ENCODE data around the gene RPS10.

The RPS10 gene

GRCh38 chr6:34425498-34426410 is at the start of gene RPS10:
Gene RPS10, minus strand, starts transcription at chr6:34426069. Its CDS starts 848 bp downstream, at chr6:34425221.
- peak; percentile 99 for DNase-seq (ENCODE audit: low spot score)

DNA sequence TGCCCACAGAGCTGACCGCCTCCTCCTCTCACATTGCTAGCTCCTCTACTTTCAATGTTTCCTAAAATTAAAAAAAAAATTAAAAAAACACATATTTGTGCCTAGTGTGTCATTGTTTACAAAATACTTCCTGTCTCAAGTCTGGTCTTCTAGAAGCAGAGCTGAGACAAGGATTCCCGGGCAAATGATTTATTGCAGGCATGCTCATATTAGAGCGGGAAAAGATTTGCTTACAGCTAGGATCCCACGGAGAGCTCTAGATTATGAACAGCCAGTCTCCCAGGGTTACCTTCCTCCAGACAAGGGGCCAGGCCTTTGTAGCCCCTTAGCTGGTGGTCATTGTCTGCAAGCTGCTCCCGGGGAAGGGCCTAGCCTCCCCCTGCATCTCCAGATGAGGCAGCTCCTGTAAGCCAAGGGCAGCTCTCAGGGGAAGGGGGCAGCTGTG is 49.4 kb upstream of the RPS10 start:
- no peak for DNase-seq (ENCODE audit: low spot score)

GRCh38 chr6:34474754-34475153 is 48.9 kb upstream of the RPS10 start:
- DNase-seq (ENCODE audit: low spot score) = no peak

DNA sequence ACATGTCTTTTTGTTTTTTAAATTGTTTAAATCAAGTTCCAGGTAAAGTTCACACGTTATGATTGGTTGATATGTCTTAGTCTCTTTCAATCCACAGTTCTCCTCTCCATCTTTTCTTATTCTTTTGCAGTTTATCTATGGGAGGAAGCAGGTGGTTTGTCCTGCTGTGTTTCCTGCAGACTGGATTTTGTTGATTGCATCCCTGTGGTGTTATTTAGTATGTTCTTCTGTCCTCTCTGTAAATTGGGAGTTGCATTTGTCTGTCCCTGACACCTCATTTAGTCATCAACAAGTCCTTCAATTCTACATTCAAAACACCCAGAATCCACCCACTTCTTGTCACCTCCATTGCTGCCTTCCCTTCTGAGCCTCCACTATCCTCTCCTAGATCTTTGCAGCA is 48.1 kb upstream of the RPS10 start:
- DNase-seq (ENCODE audit: low spot score) = no peak

DNA sequence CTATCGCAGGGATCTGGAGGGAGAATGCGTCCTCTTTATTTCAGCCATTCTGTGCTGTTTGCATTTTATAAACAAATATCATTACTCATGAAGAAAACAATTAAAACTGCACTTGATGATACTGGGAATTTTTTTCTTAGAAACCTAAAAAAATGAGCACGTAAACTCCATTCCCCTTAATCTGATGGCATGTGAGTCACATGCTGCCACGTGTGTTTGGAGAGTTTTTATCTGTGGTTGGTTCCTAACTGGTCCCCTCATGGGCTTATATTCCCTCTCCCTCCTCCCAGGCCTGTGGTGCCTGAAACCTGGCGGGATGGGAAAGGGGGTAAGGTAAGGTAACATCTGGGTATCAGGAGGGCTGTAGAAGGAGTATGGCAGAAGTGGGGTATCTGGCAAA is 46.6 kb upstream of the RPS10 start:
- no peak for DNase-seq (ENCODE audit: low spot score)

- DNase-seq (ENCODE audit: low spot score) = no peak
Measured at GRCh38 chr6:34469499-34469898, 43.6 kb upstream of the RPS10 start.

DNA sequence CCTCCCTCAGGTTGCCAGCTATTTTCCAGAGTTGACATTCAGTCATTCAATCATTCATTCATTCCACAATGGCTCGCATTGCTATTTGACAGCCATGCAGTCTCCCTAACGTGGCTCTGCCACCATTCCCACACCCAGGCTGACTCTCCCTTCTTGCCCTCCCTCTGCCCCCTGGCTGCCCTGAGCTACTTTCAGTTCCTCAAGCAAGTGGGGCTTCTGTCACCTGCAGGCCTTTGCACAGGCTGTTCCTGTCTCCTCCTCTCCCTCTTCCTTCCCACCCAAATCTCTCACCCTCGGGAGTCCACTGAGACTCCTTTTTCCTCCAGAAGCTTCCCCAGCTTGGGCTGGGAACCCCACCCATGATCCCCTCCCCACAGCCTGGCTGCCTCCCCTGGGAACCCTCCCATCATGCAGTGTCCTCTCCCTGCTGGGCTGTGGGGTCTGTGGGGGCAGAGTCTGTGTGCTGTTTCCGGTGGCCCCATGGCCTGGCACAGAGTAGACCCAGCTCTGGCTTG is 42.6 kb upstream of the RPS10 start:
- no peak for DNase-seq (ENCODE audit: low spot score)

DNA sequence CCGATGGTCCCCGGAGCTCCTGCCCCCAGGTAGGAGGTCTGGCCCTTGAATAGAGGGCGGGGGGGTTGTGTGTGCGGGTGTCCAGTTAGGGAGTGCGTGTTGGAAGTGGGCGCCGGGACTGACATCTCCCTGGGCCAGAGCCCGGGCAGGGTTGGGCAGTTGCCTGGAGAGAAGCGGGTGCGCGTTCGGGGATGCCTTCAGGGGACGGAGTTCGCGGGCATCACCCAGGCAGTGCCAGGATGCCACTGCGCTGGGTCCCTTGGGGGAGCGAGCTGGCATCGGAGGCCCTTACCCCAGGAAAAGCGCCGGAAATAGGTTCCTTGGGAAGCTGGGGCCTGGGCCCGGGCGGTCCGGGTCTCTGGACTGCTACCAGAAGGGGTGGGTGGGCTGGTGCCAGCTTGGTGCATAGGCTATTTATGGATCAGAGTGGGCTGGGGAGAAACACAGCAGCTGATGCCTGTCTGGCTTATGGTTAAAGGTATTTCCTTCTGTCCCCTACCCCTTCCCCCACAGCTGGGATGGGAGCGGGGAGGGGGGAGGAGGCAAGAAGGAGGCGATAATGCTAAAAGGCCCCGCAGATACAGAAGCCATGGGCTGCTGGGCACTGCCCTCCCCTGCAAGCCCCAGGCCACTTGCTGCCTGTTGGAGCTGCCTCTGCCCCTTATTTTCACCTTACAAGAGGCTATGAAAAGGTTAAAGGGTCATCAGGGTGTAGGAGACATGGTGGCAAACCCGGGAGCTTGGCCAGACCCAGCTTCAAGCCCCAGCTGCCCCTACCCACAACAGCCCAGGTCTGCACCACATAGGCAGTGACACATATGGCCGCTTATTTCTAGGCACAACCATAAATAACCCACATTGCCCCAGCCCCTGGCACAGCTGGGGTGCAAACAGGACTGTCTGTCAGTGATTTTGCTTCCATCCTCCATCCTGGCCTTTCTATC is 40.6 kb upstream of the RPS10 start:
- no peak for DNase-seq (ENCODE audit: low spot score)

- no peak for DNase-seq (ENCODE audit: low spot score)
Measured at GRCh38 chr6:34465531-34466241, 39.8 kb upstream of the RPS10 start, which contains the start of gene PACSIN1. Gene PACSIN1, plus strand, starts transcription at chr6:34466076. Its CDS starts 60,230 bp downstream, at chr6:34526306.

GRCh38 chr6:34463849-34464248 is 38.0 kb upstream of the RPS10 start:
- no peak for DNase-seq (ENCODE audit: low spot score)

DNA sequence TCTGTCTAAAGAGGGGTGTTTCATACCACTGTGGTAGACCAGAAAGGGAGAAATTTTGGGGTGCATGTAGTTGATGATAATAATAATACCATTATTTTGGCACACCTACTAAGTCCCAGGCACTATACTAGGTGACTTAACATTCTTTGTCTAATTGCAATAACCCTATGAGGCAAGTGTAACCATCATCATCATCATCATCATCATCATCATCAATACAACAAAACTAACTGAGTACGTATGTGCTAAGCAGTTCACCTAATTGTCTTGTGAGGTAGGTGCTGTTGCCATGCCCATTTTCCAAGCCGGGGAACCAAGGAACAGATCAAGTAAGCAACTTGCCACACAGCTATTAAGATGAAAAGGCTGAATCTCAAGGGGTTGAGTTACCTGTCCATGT is 37.4 kb upstream of the RPS10 start:
- no peak for DNase-seq (ENCODE audit: low spot score)

GRCh38 chr6:34462551-34462971 is 36.7 kb upstream of the RPS10 start:
- DNase-seq (ENCODE audit: low spot score) = peak; percentile 57

DNA sequence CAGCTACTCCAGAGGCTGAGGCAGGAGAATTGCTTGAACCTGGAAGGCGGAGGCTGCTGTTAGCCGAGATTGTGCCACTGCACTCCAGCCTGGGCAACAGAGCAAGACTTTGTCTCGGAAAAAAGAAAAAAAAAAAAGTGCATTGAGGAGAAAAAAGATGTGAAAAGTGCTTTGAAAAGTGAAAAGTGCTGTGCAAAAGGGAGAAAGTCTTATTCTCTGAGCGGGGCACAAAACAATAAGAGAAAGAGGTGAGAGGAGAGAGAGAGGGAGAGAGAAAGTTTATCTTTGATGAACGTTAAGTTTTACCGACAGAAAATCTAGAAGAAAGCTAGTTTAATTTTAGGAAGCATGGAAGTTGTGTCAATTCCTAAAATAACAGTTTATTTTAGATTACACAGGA is 36.1 kb upstream of the RPS10 start:
- no peak for DNase-seq (ENCODE audit: low spot score)

DNA sequence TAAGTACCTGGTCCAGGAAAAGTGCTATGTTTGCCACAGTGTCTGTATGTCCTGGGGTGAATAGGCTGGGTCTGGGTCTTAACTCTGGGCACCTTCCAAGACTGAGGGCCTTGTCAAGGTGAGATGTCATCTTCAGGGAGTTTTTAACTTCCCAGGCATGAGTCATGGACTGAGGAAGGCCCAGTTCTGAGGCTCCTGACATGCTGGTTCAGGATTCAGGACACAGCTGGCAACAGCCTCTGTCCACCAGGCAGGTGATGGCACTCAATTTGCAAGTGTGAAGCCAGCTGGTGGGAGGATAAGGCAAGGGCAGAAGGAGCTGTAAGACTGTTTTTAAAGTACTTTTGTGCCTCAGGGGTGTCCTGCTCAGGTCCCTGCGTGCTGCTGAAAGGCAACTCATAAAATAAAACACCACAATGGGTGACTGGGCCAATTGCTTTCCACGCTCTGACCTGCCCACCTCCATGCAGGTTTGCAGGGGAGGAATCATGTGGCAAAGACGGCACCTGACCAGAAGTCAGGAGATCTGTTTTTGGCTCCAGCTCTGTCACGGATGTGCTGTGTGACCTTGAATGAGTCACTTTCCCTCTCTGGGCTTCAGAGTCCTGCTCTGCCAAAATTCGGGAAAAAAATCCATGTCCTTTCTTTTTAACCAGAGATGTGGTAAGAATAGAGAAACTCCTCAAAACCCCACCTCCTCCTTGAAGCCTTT is 35.1 kb upstream of the RPS10 start:
- no peak for DNase-seq (ENCODE audit: low spot score)

- peak; percentile 41 for DNase-seq (ENCODE audit: low spot score)
Measured at GRCh38 chr6:34459899-34460593, 34.2 kb upstream of the RPS10 start.

- DNase-seq (ENCODE audit: low spot score) = no peak
Measured at GRCh38 chr6:34457742-34458735, 32.2 kb upstream of the RPS10 start.

- no peak for DNase-seq (ENCODE audit: low spot score)
Measured at GRCh38 chr6:34457382-34457741, 31.5 kb upstream of the RPS10 start.

DNA sequence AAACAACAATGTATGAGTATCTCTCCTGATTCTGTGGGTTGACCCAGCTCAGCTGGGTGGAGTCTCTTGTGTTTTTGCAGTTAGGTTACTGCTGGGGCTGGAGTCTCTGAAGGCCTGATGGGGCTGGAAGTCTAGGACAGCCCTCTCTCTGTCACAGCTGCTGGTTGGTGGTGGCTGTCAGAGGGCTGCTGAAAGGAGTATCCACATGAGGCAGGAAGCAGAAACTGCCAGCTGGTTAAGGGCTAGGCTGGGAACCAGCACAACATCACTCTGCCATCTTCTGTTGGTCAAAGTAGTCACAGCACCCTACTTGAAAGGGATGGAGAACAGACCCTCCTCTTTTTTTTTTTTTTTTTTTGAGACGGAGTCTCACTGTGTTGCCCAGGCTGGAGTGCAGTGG is 30.0 kb upstream of the RPS10 start:
- no peak for DNase-seq (ENCODE audit: low spot score)

DNA sequence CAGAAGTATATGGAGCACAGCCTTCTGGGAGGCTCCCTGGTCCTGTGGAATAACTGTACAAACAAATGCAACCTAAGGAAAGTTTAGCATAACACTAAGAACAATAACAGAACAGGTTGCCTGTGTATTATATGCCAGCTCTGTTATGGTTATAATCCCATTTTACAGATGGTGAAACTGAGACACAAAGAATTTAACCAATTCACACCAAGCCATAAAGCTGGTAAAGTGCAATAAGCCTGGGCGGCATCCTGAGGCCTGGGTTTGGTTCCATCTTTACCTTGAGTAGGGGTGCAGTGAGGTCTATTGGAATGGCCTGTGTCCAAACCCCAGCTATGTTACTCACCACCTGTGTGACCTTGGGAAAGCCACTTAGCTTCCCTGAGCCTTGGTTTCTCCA is 25.3 kb upstream of the RPS10 start:
- no peak for DNase-seq (ENCODE audit: low spot score)
